Lower lobe of right lung (tissue), 2 donors: ENCODE results near the gene MMP11. TPM values are rescaled to one million over a fixed set of nuclear protein-coding genes. Genes with fewer than 3 reads are reported as not detected.

ENCODE experiments used
- ATAC-seq, 2 donors: fragments of 200-7000 bp; cut with Tn5 transposase; one replicate each; pipeline ENCODE4 v1.9.1; 2020 to 2022; ENCODE audit warnings: mild to moderate bottlenecking in 2 of 2, moderate library complexity in 2 of 2
- DNase-seq: peaks from one replicate; pipeline ENCODE4 v3.0.0-alpha.2; 2020
- H3K27ac ChIP-seq: fragments of 200-600 bp; one replicate; pipeline ENCODE4 v1.8.0; 2022
- H3K27me3 ChIP-seq: fragments of 200-600 bp; one replicate; pipeline ENCODE4 v1.8.0; 2022; ENCODE audit warnings: low read depth
- H3K36me3 ChIP-seq: fragments of 200-600 bp; one replicate; pipeline ENCODE4 v1.8.0; 2022; ENCODE audit warnings: mild to moderate bottlenecking
- H3K4me1 ChIP-seq: fragments of 200-600 bp; one replicate; pipeline ENCODE4 v1.8.0; 2022
- H3K4me3 ChIP-seq: fragments of 200-600 bp; one replicate; pipeline ENCODE4 v1.8.0; 2022; ENCODE audit warnings: mild to moderate bottlenecking
- H3K9me3 ChIP-seq: fragments of 200-600 bp; one replicate; pipeline ENCODE4 v1.8.0; 2022
- intact Hi-C: fragments of 100-400 bp; cut with DNase I; formaldehyde crosslinking; loops from one replicate; pipeline ENCODE4 v1.11.0; 2022
- total RNA-seq: library from RNA; stranded (reverse); fragmentation: NEBNext Ultra II Directional; extraction: Animal tissue kit (Norgen Biotek cat#: 25700); gene quantifications from one replicate; pipeline ENCODE4 v1.2.1, GENCODE V29; 2021
- TF ChIP-seq, protein P1 (sequence below): fragments of 200-600 bp; IDR thresholded peaks from one replicate; pipeline ENCODE4 v1.8.0; 2022; ENCODE audit warnings: antibody characterized with exemption, mild to moderate bottlenecking
- donor health status: DM: no; HTN: yes; CAD: no; lungs with severe emphysema.

The MMP11 gene
- total RNA-seq, 1 donor from 2014 or later = 1.9 TPM

DNA sequence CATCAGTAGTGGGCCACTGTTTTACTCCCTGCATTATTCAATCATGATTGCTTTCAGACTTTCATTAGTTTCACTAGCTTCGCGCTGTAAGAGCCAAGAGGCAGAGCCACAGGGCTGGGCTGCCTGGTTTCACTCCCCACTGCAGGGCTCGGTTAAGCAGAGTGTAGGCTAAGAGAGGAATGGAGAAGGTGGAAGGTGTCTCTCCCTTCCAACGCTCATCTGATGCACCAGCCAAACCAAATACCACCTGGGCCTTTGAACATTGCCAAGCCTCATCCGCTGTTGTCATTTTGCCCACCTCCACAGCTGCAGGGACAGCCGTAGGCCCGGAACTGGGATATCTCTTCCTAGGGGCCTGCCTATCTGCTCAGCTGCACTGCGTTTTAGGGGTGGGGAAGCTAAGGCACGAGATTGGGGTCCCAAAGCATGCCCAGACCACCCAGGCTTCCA, 13.6 kb downstream of the MMP11 start:
- no peak for DNase-seq
- Histone ChIP-seq H3K9me3 (no peaks in the 10 kb centered on the region), H3K4me1 (peaks cover 34% of the 10 kb centered on the region), H3K4me3 (peak overlapping the region; percentile 78), H3K27me3 (no peaks in the 10 kb centered on the region), H3K36me3 (peaks cover 10% of the 10 kb centered on the region), H3K27ac (peak overlapping the region; percentile 99)
- intact Hi-C loops = no loop called here
- ATAC-seq = no peak
- TF ChIP-seq, protein P1, sequence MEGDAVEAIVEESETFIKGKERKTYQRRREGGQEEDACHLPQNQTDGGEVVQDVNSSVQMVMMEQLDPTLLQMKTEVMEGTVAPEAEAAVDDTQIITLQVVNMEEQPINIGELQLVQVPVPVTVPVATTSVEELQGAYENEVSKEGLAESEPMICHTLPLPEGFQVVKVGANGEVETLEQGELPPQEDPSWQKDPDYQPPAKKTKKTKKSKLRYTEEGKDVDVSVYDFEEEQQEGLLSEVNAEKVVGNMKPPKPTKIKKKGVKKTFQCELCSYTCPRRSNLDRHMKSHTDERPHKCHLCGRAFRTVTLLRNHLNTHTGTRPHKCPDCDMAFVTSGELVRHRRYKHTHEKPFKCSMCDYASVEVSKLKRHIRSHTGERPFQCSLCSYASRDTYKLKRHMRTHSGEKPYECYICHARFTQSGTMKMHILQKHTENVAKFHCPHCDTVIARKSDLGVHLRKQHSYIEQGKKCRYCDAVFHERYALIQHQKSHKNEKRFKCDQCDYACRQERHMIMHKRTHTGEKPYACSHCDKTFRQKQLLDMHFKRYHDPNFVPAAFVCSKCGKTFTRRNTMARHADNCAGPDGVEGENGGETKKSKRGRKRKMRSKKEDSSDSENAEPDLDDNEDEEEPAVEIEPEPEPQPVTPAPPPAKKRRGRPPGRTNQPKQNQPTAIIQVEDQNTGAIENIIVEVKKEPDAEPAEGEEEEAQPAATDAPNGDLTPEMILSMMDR = no peak

DNA sequence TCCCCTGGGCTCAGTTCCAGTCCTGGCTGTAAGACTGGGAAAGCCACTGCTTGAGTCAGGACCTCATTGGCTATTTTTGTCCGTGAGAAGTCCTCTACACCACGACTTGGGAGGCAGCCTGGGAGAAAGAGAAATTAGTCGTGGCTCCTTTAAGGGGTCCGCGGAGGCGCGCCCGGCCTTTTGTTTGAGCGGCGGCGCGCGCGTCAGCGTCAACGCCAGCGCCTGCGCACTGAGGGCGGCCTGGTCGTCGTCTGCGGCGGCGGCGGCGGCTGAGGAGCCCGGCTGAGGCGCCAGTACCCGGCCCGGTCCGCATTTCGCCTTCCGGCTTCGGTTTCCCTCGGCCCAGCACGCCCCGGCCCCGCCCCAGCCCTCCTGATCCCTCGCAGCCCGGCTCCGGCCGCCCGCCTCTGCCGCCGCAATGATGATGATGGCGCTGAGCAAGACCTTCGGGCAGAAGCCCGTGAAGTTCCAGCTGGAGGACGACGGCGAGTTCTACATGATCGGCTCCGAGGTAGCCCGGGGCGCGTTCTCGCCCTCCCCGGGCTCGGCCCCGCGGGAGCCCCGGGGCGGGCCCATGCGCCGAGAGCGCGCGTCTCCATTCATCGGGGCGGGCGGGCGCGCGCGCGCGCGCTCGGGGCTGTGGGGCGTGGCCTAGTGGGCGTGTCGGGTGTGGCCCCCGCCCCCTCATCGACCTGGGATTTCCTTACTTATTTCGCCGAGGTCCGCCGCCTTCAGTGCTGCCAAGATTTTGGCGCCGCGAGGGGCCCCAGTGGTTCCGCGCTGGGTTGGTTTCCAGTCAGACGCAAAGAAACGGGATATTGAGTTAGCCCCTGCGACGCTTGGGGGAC, 14.3 kb downstream of the MMP11 start, which contains the start of gene SMARCB1:
SMARCB1 (plus strand) TSS at position 215 of the 848 bp plus-strand sequence; CDS start at position 419, 204 bp downstream.
- ATAC-seq (peak; percentile 99), DNase-seq (peak; percentile 95)
- peaks cover 17% of the 10 kb centered on the region for H3K36me3 ChIP-seq
- H3K27ac ChIP-seq = peak within 1 kb of the TSS; percentile 99
- no peaks in the 10 kb centered on the region for H3K9me3 ChIP-seq
- no peaks in the 10 kb centered on the region for H3K27me3 ChIP-seq
- TF ChIP-seq, protein P1 = no peak
- H3K4me1 ChIP-seq = peaks cover 35% of the 10 kb centered on the region
- peak within 1 kb of the TSS; percentile 78 for H3K4me3 ChIP-seq
- intact Hi-C loops = no loop called here

DNA sequence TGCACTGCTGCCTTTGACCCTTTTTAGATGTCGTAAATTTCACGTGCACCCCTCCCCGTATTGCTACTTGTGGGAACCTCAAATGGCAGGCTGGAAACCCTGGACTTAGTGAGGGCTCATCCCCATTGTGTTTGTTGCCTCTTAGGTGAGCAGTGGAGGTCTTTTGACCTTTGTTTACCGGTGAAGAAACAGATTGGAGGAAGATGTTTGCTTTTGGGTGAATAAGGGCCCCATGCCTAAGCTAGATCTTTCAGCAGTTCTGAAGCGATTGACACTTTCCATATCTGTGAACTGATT, 14.9 kb downstream of the MMP11 start:
- H3K4me1 ChIP-seq = peaks cover 35% of the 10 kb centered on the region
- no peaks in the 10 kb centered on the region for H3K27me3 ChIP-seq
- TF ChIP-seq, protein P1 = no peak
- H3K9me3 ChIP-seq = no peaks in the 10 kb centered on the region
- ATAC-seq (no peak), DNase-seq (no peak)
- H3K4me3 ChIP-seq = peak overlapping the region; percentile 78
- intact Hi-C loops = no loop called here
- H3K27ac ChIP-seq = peak overlapping the region; percentile 99
- H3K36me3 ChIP-seq = peaks cover 23% of the 10 kb centered on the region

DNA sequence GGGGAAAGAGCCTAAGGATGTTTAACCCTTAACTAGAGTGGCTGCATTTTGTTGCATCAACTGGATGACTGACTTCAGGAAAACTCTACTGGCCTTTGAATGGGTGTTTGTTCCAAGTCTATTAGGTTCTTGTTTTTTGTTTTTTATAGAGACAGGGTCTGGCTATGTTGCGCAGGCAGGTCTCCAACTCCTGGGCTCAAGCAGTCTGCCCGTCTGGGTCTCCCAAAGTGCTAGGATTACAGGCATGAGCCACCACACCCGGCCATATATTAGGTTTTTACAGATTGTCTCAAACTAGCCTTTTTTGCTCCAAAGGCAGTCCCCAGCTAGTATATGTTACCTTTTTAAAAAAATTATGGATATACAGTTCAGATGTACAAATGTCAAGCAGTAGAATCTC, 15.3 kb downstream of the MMP11 start:
- ATAC-seq (no peak), DNase-seq (peak; percentile 6)
- Histone ChIP-seq H3K4me3 (peak overlapping the region; percentile 78), H3K36me3 (peaks cover 26% of the 10 kb centered on the region), H3K9me3 (no peaks in the 10 kb centered on the region), H3K27me3 (no peaks in the 10 kb centered on the region), H3K27ac (peak overlapping the region; percentile 99), H3K4me1 (peaks cover 35% of the 10 kb centered on the region)
- TF ChIP-seq, protein P1 = no peak
- intact Hi-C loops = no loop called here

DNA sequence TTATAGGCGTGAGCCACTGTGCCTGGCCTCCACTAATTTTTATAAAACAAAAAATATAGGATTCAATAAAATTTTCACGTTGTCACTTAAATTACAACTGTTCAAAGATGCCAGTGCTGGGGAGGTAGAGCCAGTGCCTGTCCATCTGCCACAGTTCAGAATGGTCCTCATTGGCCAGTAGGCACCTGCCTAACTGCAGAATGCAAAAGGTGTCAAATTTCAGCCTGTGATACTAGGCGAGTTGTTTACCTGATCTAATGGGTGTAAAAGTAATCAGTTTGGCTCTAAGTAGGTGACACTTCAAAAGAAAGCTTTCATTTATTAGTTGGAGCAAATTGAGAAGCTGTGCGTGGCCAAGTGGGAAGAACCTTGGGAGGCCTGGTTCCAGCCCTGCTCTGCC, 16.5 kb downstream of the MMP11 start:
- intact Hi-C loops = no loop called here
- Histone ChIP-seq H3K27me3 (no peaks in the 10 kb centered on the region), H3K4me3 (no peak overlapping the region), H3K4me1 (peaks cover 35% of the 10 kb centered on the region), H3K27ac (no peak overlapping the region), H3K36me3 (peaks cover 38% of the 10 kb centered on the region), H3K9me3 (no peaks in the 10 kb centered on the region)
- no peak for DNase-seq
- TF ChIP-seq, protein P1 = no peak
- ATAC-seq = no peak
